HG03135 (cell line): Measurements from ENCODE around the gene CDHR3.

Experiments
- ATAC-seq: cut with Tn5 transposase; IDR thresholded peaks from one replicate; pipeline ENCODE4 v1.9.1; 2021; ENCODE audit warnings: mild to moderate bottlenecking, moderate library complexity; ENCODE audit not compliant: unreplicated experiment

CDHR3 gene

DNA sequence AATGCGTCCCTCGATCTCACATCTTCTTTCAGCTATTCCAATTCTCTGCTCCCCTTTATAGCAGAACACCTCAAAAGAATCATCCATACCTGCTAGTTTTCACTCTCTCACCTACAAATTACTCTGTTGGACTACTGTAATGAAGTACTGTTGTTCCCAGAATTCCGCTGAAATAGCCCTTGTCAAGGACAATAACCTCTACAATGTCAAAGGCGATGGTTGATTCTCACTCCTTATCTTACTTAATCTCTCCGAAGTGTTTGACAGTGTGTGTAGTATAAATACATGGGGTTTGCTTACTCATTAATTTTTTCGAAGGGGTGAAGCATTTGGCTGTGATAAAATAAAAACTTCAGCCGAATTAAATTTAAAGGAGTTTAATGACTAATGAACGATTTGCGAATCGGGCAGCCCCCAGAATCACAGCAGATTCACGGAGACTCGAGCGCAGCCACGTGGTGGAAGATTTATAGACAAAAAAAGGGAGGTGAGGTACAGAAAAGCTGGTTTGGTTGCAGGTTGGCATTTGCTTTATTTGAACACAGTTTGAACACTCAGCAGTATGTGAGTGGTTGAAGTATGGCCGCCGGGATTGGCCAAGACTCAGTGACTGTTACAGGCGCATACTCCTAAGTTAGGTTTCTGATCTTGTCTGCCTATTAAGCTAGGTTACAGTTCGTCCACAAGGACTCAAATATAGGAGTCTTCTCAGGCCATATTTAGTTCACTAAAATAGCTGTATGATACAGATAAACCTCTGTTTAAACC, 119.2 kb downstream of the CDHR3 start:
- ATAC-seq = no peak
